Kidney glomerular epithelial cell (primary cell): Measurements from ENCODE around the gene ARL13A.
"Not testable (repeated sequence)": the region's sequence is repeated elsewhere in the genome, so short reads cannot be mapped to it uniquely, and the experiment has no call there.

Experiments
- DNase-seq: peaks from one replicate; lab custom pipeline; 2025; lab: John Stamatoyannopoulos, UW

ARL13A gene

GRCh38 chrX:100990139-100990538 is 20.6 kb downstream of the ARL13A start:
- DNase-seq, result no peak

- peak; percentile 13 for DNase-seq
These were observed 25.1 kb downstream of the ARL13A start for GRCh38 chrX:100994352-100995281.

GRCh38 chrX:100995469-100995868 is 26.0 kb downstream of the ARL13A start:
- no peak for DNase-seq

GRCh38 chrX:100999451-100999850 is 29.9 kb downstream of the ARL13A start:
- DNase-seq, result no peak

- DNase-seq, result peak; percentile 0
These were observed 39.6 kb downstream of the ARL13A start for GRCh38 chrX:101009090-101009489.

GRCh38 chrX:101012031-101012430 is 42.5 kb downstream of the ARL13A start:
- not testable (repeated sequence) for DNase-seq

- DNase-seq, result no peak
These were observed 52.5 kb downstream of the ARL13A start for GRCh38 chrX:101022020-101022419.

GRCh38 chrX:101025126-101025525 is 55.6 kb downstream of the ARL13A start:
- no peak for DNase-seq

GRCh38 chrX:101028562-101028961 is 59.1 kb downstream of the ARL13A start:
- DNase-seq, result no peak

GRCh38 chrX:101029665-101030064 is 60.2 kb downstream of the ARL13A start:
- DNase-seq, result no peak

GRCh38 chrX:101037231-101037630 is 67.7 kb downstream of the ARL13A start:
- DNase-seq, result no peak

- no peak for DNase-seq
These were observed 70.7 kb downstream of the ARL13A start for GRCh38 chrX:101040197-101040596.
